ENCODE data around the gene ELF1.

DNA sequence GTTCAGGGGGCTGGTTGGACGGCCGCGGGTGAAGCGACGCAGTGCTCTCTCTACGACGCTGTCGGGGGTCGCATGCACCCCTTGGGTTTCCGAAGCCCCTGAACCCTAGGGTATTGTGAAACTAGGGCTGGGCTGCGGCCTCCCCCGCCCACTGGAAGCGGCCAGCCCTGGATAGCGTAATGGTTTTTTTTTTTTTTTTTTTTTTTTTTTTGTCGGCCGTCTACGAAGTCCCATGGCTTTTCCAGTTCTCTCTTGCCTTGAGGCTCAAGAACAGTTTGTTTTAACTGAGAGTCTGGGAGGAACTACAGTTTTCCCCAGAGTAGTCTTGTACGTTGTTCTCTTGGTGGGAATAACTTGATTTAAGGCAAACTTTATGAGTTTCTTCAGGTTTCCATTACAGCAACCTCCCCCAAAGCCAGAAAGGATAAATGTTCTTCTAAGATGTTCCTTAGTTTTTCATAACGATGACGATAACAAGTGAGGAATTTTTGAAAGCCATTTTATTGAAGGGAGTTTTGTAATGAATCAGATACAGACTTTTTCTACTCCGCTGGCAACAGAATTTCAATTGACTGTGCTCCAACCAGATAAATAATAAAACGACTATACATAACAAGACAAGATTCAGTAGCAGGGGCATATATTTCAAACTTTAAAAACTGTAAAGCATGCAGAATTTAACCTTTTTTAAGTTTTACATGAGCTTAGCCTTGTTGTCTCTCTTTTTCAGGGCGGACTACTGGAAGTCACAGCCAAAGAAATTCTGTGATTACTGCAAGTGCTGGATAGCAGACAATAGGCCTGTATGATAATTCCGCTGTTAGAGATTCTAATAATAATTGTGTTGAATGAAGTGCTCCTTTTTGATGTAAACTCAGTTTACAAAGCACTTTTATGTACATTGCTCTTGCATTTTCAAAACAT lies 43.1 kb upstream of the ELF1 start:
- TF ChIP-seq POLR2A (IDR thresholded peaks at IDR 0.05), result no peak
- TF ChIP-seq, protein P1, sequence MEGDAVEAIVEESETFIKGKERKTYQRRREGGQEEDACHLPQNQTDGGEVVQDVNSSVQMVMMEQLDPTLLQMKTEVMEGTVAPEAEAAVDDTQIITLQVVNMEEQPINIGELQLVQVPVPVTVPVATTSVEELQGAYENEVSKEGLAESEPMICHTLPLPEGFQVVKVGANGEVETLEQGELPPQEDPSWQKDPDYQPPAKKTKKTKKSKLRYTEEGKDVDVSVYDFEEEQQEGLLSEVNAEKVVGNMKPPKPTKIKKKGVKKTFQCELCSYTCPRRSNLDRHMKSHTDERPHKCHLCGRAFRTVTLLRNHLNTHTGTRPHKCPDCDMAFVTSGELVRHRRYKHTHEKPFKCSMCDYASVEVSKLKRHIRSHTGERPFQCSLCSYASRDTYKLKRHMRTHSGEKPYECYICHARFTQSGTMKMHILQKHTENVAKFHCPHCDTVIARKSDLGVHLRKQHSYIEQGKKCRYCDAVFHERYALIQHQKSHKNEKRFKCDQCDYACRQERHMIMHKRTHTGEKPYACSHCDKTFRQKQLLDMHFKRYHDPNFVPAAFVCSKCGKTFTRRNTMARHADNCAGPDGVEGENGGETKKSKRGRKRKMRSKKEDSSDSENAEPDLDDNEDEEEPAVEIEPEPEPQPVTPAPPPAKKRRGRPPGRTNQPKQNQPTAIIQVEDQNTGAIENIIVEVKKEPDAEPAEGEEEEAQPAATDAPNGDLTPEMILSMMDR (IDR thresholded peaks at IDR 0.05), result no peak
